HepG2 (cell line): ENCODE data around the gene ATP5F1E. TPM values are rescaled to one million over a fixed set of nuclear protein-coding genes. Genes with fewer than 3 reads are reported as not detected.
A peak's percentile ranks its signal among the peaks of the same experiment; 100 is the strongest.

Source experiments
- ATAC-seq: fragments of 200-7000 bp; cut with Tn5 transposase; 3 replicates; pipeline ENCODE4 v1.9.1; 2020; ENCODE audit warnings: mild to moderate bottlenecking, moderate library complexity
- BruUV-seq: library from RNA; stranded (reverse); fragments of 400-500 nt; replicated peaks from 2 replicates; lab custom pipeline; 2021; lab: Mats Ljungman, UMichigan
- CTCF ChIA-PET: fragments of 300-600 bp; formaldehyde crosslinking; extraction: SDS; loops from one replicate; lab custom pipeline; 2021; ENCODE audit warnings: low total read pairs, inconsistent platforms, low intra/inter-chr PET ratio; lab: Yijun Ruan, JAX
- POLR2A ChIA-PET: fragments of 350-600 bp; sonication (Branson Sonifier 250); formaldehyde crosslinking; loops from one replicate; lab custom pipeline; 2020; ENCODE audit warnings: antibody characterized with exemption, inconsistent platforms; lab: Yijun Ruan, JAX
- DNase-seq: peaks from one replicate; pipeline ENCODE4 v3.0.0-alpha.2; 2015; ENCODE audit warnings: low spot score
- FAIRE-seq: peaks from 3 replicates; lab custom pipeline; 2011; peaks lifted over from hg19 to GRCh38; lab: Jason Lieb, UNC
- H2AFZ ChIP-seq: one replicate; pipeline ENCODE4 v1.6.1; 2011; ENCODE audit warnings: low read length, inconsistent platforms
- H3K27ac ChIP-seq: fragments of 300-600 bp; 3 replicates; pipeline ENCODE4 v1.8.0; 2011; ENCODE audit warnings: mixed run types, mild to moderate bottlenecking, mixed read lengths, low read length, inconsistent platforms; ENCODE audit not compliant: insufficient read depth; ENCODE audit errors: extremely low read length
- H3K27me3 ChIP-seq, 2 experiments: fragments of 200-600 bp in 1 of 2; 2 replicates in 1 of 2; 3 replicates in 1 of 2; pipeline versions ENCODE4 v1.6.0 to v1.8.0; 2011; ENCODE audit warnings: low read length in 2 of 2, mild to moderate bottlenecking in 2 of 2, moderate library complexity in 2 of 2, inconsistent platforms in 1 of 2; ENCODE audit not compliant: insufficient read depth in 2 of 2, control insufficient read depth in 1 of 2
- H3K36me3 ChIP-seq, 2 experiments: fragments of 200-600 bp in 1 of 2; replicated peaks in 1 of 2; 2 replicates in 1 of 2; 3 replicates in 1 of 2; pipeline versions ENCODE4 v1.5.1 to v1.8.0; 2011; ENCODE audit warnings: low read length in 2 of 2, inconsistent platforms in 1 of 2; ENCODE audit not compliant: insufficient read depth in 2 of 2, control insufficient read depth in 1 of 2
- H3K4me1 ChIP-seq: 2 replicates; pipeline ENCODE4 v1.5.1; 2012; ENCODE audit warnings: low read length, inconsistent platforms; ENCODE audit not compliant: insufficient read depth
- H3K4me2 ChIP-seq: 2 replicates; pipeline ENCODE4 v1.6.0; 2011; ENCODE audit warnings: low read depth, low read length, inconsistent platforms
- H3K4me3 ChIP-seq, 3 experiments: fragments of 200-600 bp in 1 of 3; sonication (generic), shearing (Covaris generic) in 1 of 3; replicated peaks in 1 of 3; 2 replicates each; pipeline ENCODE4 v1.5.1; 2011 to 2016; ENCODE audit warnings: low read length in 3 of 3, inconsistent platforms in 2 of 3, low read depth in 2 of 3, mild to moderate bottlenecking in 2 of 3, control low read depth in 1 of 3, mixed read lengths in 1 of 3; ENCODE audit not compliant: insufficient read depth in 1 of 3
- H3K79me2 ChIP-seq: one replicate; pipeline ENCODE4 v1.6.1; 2011; ENCODE audit warnings: low read length, inconsistent platforms; ENCODE audit not compliant: insufficient read depth
- H3K9ac ChIP-seq: 2 replicates; pipeline ENCODE4 v1.6.0; 2011; ENCODE audit warnings: mild to moderate bottlenecking, low read depth, low read length, inconsistent platforms; ENCODE audit not compliant: insufficient read depth
- H3K9me3 ChIP-seq: 2 replicates; pipeline ENCODE4 v1.5.1; 2012; ENCODE audit warnings: mild to moderate bottlenecking, low read length
- H4K20me1 ChIP-seq: 2 replicates; pipeline ENCODE4 v1.6.0; 2011; ENCODE audit warnings: inconsistent platforms, mild to moderate bottlenecking, low read length, moderate library complexity; ENCODE audit not compliant: insufficient read depth
- ASH2L ChIP-seq: fragments of 300-600, 200-600 bp; sonication (generic); IDR thresholded peaks from 2 replicates; pipeline ENCODE4 v1.7.0; 2017; ENCODE audit warnings: low read depth, mild to moderate bottlenecking, moderate library complexity, mixed read lengths, low read length; ENCODE audit not compliant: insufficient read length
- GPN1 ChIP-seq: sonication (generic); formaldehyde crosslinking; IDR thresholded peaks from 2 replicates; pipeline ENCODE4 v1.5.1; 2020; ENCODE audit warnings: missing genetic modification reagents, borderline replicate concordance
- IKZF1 ChIP-seq: fragments of 450-650 bp; IDR thresholded peaks from 2 replicates; pipeline ENCODE4 v1.7.1; 2016
- MAFG ChIP-seq: sonication (generic); formaldehyde crosslinking; IDR thresholded peaks from 2 replicates; pipeline ENCODE4 v1.5.1; 2020; ENCODE audit warnings: mild to moderate bottlenecking, missing genetic modification reagents
- MEF2D ChIP-seq: sonication (generic); formaldehyde crosslinking; IDR thresholded peaks from 2 replicates; pipeline ENCODE4 v1.5.1; 2020; ENCODE audit warnings: mild to moderate bottlenecking, missing genetic modification reagents
- NBN ChIP-seq: fragments of 450-650 bp; conservative IDR thresholded peaks from 2 replicates; pipeline ENCODE4 v1.6.1; 2017
- NPAS2 ChIP-seq: sonication (generic); formaldehyde crosslinking; IDR thresholded peaks from 2 replicates; pipeline ENCODE4 v1.8.0; 2022; ENCODE audit warnings: mild to moderate bottlenecking, missing genetic modification reagents, borderline replicate concordance
- PCBP2 ChIP-seq: fragments of 200-400 bp; formaldehyde crosslinking; optimal IDR thresholded peaks from 2 replicates; pipeline ENCODE3; 2018; ENCODE audit warnings: low read length, low read depth; ENCODE audit not compliant: poor library complexity, severe bottlenecking
- PHB2 ChIP-seq: fragments of 450-650 bp; IDR thresholded peaks from 2 replicates; pipeline ENCODE4 v1.6.1; 2018; ENCODE audit not compliant: partially characterized antibody
- POLR2AphosphoS2 ChIP-seq: IDR thresholded peaks from 2 replicates; pipeline ENCODE4 v1.6.1; 2011; ENCODE audit warnings: low read depth, low read length, improper control_type of control experiment
- SSRP1 ChIP-seq: IDR thresholded peaks from 2 replicates; pipeline ENCODE4 v1.6.1; 2016; ENCODE audit warnings: control low read depth
- TBP ChIP-seq: sonication (generic); formaldehyde crosslinking; IDR thresholded peaks from 2 replicates; pipeline ENCODE4 v1.5.0; 2020; ENCODE audit warnings: missing genetic modification reagents
- TEAD2 ChIP-seq: sonication (generic); formaldehyde crosslinking; IDR thresholded peaks from 2 replicates; pipeline ENCODE4 v1.9.0; 2021; ENCODE audit warnings: missing genetic modification reagents
- YEATS4 ChIP-seq: sonication (generic); formaldehyde crosslinking; IDR thresholded peaks from 2 replicates; pipeline ENCODE4 v1.4.0; 2020; ENCODE audit warnings: missing genetic modification reagents, borderline replicate concordance
- ZNF180 ChIP-seq: sonication (generic); formaldehyde crosslinking; IDR thresholded peaks from 2 replicates; pipeline ENCODE4 v1.4.0; 2020; ENCODE audit warnings: low read depth, missing genetic modification reagents, borderline replicate concordance
- ZNF282 ChIP-seq: fragments of 450-650 bp; IDR thresholded peaks from 2 replicates; pipeline ENCODE4 v1.6.1; 2018; ENCODE audit not compliant: partially characterized antibody
- ZNF350 ChIP-seq: sonication (generic); formaldehyde crosslinking; IDR thresholded peaks from 2 replicates; pipeline ENCODE4 v1.4.0; 2020; ENCODE audit warnings: mild to moderate bottlenecking, low read depth, missing genetic modification reagents, borderline replicate concordance
- ZNF644 ChIP-seq: IDR thresholded peaks from 2 replicates; pipeline ENCODE4 v1.6.1; 2016; ENCODE audit warnings: low read depth
- ZNF672 ChIP-seq: sonication (generic); formaldehyde crosslinking; IDR thresholded peaks from 2 replicates; pipeline ENCODE4 v1.8.1; 2022; ENCODE audit warnings: missing genetic modification reagents
- ZNF782 ChIP-seq: sonication (generic); formaldehyde crosslinking; IDR thresholded peaks from 2 replicates; pipeline ENCODE4 v1.4.0; 2020; ENCODE audit warnings: missing genetic modification reagents, mild to moderate bottlenecking, borderline replicate concordance
- WGBS: methylation state at CpG from one replicate; pipeline ENCODE4 v1.1.6; 2017; ENCODE audit warnings: low lambda C conversion rate; 5-methylcytosine and 5-hydroxymethylcytosine counted together
- in situ Hi-C: cut with HindIII; loops from 2 replicates; pipeline ENCODE4 v1.10.0; 2017; ENCODE audit warnings: low pct_unique_long_range_greater_than_20kb; ENCODE audit not compliant: extremely low pct_ligation_motif_present
- intact Hi-C: fragments of 100-400 bp; cut with micrococcal nuclease; formaldehyde crosslinking; loops from one replicate; pipeline ENCODE4 v1.10.0; 2022; ENCODE audit not compliant: unreplicated experiment
- polyA plus RNA-seq, 8 experiments: library from polyadenylated mRNA; depleted of rRNA in 3 of 8; stranded (reverse) in 7 of 8; unstranded in 1 of 8; fragments of >200 nt; fragmentation: Illumina TruSeq in 4 of 8; extraction: Trizol in 4 of 8; gene quantifications; 2 replicates each; pipeline versions ENCODE4 v1.2.1 to v1.2.3, GENCODE V29; 2011 to 2016; ENCODE audit warnings: low read depth in 4 of 8, missing spikeins in 1 of 8, mixed read lengths in 1 of 8; ENCODE audit not compliant: insufficient read depth in 1 of 8
- total RNA-seq, 5 experiments: library from RNA; depleted of rRNA; stranded (reverse); fragments of >200 nt; fragmentation: Illumina TruSeq; extraction: Trizol; gene quantifications; 2 replicates each; pipeline ENCODE4 v1.2.3, GENCODE V29; 2016; ENCODE audit warnings: low read depth in 1 of 5
- TF ChIP-seq, protein P1 (sequence below): sonication (generic); formaldehyde crosslinking; IDR thresholded peaks from 2 replicates; pipeline ENCODE4 v1.8.0; 2022; ENCODE audit warnings: mild to moderate bottlenecking, missing genetic modification reagents; ENCODE audit not compliant: insufficient replicate concordance
- TF ChIP-seq, protein P2 (sequence below): fragments of 450-650 bp; IDR thresholded peaks from 2 replicates; pipeline ENCODE4 v1.6.1; 2017; ENCODE audit warnings: mild to moderate bottlenecking
- TF ChIP-seq, protein P3 (sequence below): sonication (generic); formaldehyde crosslinking; IDR thresholded peaks from 2 replicates; pipeline ENCODE4 v1.8.0; 2022; ENCODE audit warnings: mild to moderate bottlenecking, missing genetic modification reagents, moderate library complexity

The ATP5F1E gene
- total and polyA plus RNA-seq, 2 of the 13 experiments (the other 11 are each of a cell fraction or from before 2014, with no cell fraction given), result 121 to 134 TPM

DNA sequence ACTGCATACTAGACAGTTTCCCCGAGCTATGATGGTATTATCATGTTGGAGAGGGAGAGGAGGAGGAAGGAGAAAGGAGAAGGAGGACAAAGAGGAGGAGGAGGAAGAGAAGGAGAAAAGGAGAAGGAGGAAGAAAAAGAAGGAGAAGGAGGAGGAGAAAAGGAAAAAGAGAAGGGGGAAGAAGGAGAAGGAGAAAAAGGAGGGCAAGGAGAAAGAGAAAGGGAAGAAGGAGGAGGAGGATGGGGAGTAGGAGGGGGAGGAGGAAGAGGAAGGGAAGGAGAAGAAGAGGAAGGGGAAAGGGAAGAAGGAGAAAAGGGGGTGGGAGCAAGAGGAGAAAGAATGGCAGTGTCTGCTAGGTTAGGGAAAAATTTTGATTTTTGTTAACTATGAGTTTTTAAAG, 45.6 kb upstream of the ATP5F1E start:
- H2AFZ ChIP-seq, result no peak overlapping the region
- no peak overlapping the region for H3K4me2 ChIP-seq
- H3K9ac ChIP-seq, result no peak overlapping the region
- intact Hi-C loops (no loop called here), in situ Hi-C loops (no loop called here)
- POLR2A ChIA-PET, result no interaction called here
- no peaks in the 10 kb centered on the region for H3K4me1 ChIP-seq
- DNase-seq (no peak), FAIRE-seq (no peak), ATAC-seq (no peak)
- WGBS, result 2% methylated on average over 1 of the region's 1 CpG
- BruUV-seq, result no TSS peak
- no peak overlapping the region for H3K27ac ChIP-seq
- CTCF ChIA-PET, result no interaction called here
- H3K79me2 ChIP-seq, result no peaks in the 10 kb centered on the region
- no peak overlapping the region for H3K4me3 ChIP-seq
- no peaks in the 10 kb centered on the region for H3K36me3 ChIP-seq
- H4K20me1 ChIP-seq, result no peaks in the 10 kb centered on the region
- H3K9me3 ChIP-seq, result no peaks in the 10 kb centered on the region
- H3K27me3 ChIP-seq, result peaks cover 2 to 41% of the 10 kb centered on the region in 2 experiments; a peak in 4 of 5 replicates
- TF ChIP-seq, protein P1, sequence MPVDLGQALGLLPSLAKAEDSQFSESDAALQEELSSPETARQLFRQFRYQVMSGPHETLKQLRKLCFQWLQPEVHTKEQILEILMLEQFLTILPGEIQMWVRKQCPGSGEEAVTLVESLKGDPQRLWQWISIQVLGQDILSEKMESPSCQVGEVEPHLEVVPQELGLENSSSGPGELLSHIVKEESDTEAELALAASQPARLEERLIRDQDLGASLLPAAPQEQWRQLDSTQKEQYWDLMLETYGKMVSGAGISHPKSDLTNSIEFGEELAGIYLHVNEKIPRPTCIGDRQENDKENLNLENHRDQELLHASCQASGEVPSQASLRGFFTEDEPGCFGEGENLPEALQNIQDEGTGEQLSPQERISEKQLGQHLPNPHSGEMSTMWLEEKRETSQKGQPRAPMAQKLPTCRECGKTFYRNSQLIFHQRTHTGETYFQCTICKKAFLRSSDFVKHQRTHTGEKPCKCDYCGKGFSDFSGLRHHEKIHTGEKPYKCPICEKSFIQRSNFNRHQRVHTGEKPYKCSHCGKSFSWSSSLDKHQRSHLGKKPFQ, result no peak
- TF ChIP-seq YEATS4 (no peak), MAFG (CRISPR knock-in tag) (no peak), ZNF644 (no peak), TBP (no peak), POLR2AphosphoS2 (no peak), NPAS2 (CRISPR knock-in tag) (no peak), PCBP2 (peak; percentile 94), IKZF1 (no peak), ZNF282 (peak; percentile 27), NBN (0 out of 2 replicates have a peak, but pooled peaks have one; percentile 75), ZNF782 (CRISPR knock-in tag) (no peak), SSRP1 (CRISPR knock-in tag) (no peak), ZNF672 (CRISPR knock-in tag) (no peak), PHB2 (peak; percentile 46), MEF2D (CRISPR knock-in tag) (no peak), TEAD2 (CRISPR knock-in tag) (no peak), ZNF180 (CRISPR knock-in tag) (no peak), ZNF350 (no peak), GPN1 (CRISPR knock-in tag) (no peak), ASH2L (no peak)
- TF ChIP-seq, protein P2, sequence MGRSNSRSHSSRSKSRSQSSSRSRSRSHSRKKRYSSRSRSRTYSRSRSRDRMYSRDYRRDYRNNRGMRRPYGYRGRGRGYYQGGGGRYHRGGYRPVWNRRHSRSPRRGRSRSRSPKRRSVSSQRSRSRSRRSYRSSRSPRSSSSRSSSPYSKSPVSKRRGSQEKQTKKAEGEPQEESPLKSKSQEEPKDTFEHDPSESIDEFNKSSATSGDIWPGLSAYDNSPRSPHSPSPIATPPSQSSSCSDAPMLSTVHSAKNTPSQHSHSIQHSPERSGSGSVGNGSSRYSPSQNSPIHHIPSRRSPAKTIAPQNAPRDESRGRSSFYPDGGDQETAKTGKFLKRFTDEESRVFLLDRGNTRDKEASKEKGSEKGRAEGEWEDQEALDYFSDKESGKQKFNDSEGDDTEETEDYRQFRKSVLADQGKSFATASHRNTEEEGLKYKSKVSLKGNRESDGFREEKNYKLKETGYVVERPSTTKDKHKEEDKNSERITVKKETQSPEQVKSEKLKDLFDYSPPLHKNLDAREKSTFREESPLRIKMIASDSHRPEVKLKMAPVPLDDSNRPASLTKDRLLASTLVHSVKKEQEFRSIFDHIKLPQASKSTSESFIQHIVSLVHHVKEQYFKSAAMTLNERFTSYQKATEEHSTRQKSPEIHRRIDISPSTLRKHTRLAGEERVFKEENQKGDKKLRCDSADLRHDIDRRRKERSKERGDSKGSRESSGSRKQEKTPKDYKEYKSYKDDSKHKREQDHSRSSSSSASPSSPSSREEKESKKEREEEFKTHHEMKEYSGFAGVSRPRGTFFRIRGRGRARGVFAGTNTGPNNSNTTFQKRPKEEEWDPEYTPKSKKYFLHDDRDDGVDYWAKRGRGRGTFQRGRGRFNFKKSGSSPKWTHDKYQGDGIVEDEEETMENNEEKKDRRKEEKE, result no peak
- TF ChIP-seq, protein P3, sequence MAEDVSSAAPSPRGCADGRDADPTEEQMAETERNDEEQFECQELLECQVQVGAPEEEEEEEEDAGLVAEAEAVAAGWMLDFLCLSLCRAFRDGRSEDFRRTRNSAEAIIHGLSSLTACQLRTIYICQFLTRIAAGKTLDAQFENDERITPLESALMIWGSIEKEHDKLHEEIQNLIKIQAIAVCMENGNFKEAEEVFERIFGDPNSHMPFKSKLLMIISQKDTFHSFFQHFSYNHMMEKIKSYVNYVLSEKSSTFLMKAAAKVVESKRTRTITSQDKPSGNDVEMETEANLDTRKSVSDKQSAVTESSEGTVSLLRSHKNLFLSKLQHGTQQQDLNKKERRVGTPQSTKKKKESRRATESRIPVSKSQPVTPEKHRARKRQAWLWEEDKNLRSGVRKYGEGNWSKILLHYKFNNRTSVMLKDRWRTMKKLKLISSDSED, result no peak
